ENCODE measurements around the gene ZNF646.

ZNF646 gene

GRCh38 chr16:31130899-31131298 lies 56.7 kb downstream of the ZNF646 start:
- DNase-seq (ENCODE audit: low read depth in 2 of 2) = no peak

- DNase-seq (ENCODE audit: low read depth in 2 of 2) = no peak
Observed at GRCh38 chr16:31131416-31131815, 57.2 kb downstream of the ZNF646 start.

- DNase-seq (ENCODE audit: low read depth in 2 of 2) = no peak
Observed at GRCh38 chr16:31131841-31132271, 57.6 kb downstream of the ZNF646 start.

GRCh38 chr16:31132303-31132979 lies 58.2 kb downstream of the ZNF646 start:
- DNase-seq (ENCODE audit: low read depth in 2 of 2) = no peak

GRCh38 chr16:31133046-31133501 lies 58.9 kb downstream of the ZNF646 start:
- DNase-seq (ENCODE audit: low read depth in 2 of 2) = no peak

Measured in stimulated activated CD4-positive, alpha-beta T cell treated with anti-CD3 and anti-CD28 coated beads, Interleukin-15, amount 100 ng/mL, for 48 hours (primary cell).